Measurements from ENCODE around the gene SRD5A1.

- TF ChIP-seq CTCF (IDR thresholded peaks at IDR 0.05) (no peak), POLR2A (IDR thresholded peaks at IDR 0.05) (no peak), POLR2AphosphoS5 (IDR thresholded peaks at IDR 0.05) (no peak), EP300 (IDR thresholded peaks at IDR 0.05) (no peak)
Measured at GRCh38 chr5:6678385-6678784, 45.1 kb downstream of the SRD5A1 start.

Measured in gastroesophageal sphincter (tissue), 3 donors.